Measurements from ENCODE around the gene CREB3L2. TPM values are rescaled to one million over a fixed set of nuclear protein-coding genes. Genes with fewer than 3 reads are reported as not detected.
A peak's percentile ranks its signal among the peaks of the same experiment; 100 is the strongest.

CREB3L2 gene
- total and polyA plus RNA-seq, 2 of the 4 experiments (the other 2 are of a cell fraction) = 42.3 to 57.9 TPM

- Histone ChIP-seq H3K56ac (ENCODE audit: extremely low read depth, insufficient read depth, low read length) (no peak overlapping the region), H4K8ac (ENCODE audit: low read depth in 2 of 2, low read length in 2 of 2) (no peak overlapping the region), H2AK5ac (ENCODE audit: low read depth, low read length) (no peak overlapping the region), H3K9ac (ENCODE audit: low read depth, low read length) (no peak overlapping the region; the same call in 1 of the 2 replicates), H3K4me1 (ENCODE audit: control insufficient read depth, insufficient read depth, low read length) (peaks cover 9% of the 10 kb centered on the region), H3K9me1 (ENCODE audit: insufficient read depth, low read length) (no peaks in the 10 kb centered on the region), H3K27me3 (ENCODE audit: control insufficient read depth, insufficient read depth, low read length) (no peaks in the 10 kb centered on the region), H3K27ac (ENCODE audit: insufficient read depth, low read length) (no peak overlapping the region), H3K14ac (replicated peaks; ENCODE audit: low read depth, low read length) (peak overlapping the region; percentile 12; the same call in 1 of the 2 replicates), H3K79me1 (ENCODE audit: low read depth in 1 of 2, low read length in 2 of 2) (0 out of 4 replicates have a peak, but pooled peaks cover 0 to 3% of the 10 kb centered on the region in 2 experiments), H3K36me3 (ENCODE audit: control insufficient read depth, insufficient read depth, low read length) (no peaks in the 10 kb centered on the region; the same call in 1 of the 2 replicates), H3K4me3 (ENCODE audit: insufficient read depth, low read depth, low read length) (no peak overlapping the region), H3K23ac (ENCODE audit: low read depth, low read length) (no peak overlapping the region), H2BK120ac (ENCODE audit: low read depth, low read length) (peak overlapping the region; percentile 26), H2BK20ac (ENCODE audit: low read depth, low read length) (0 out of 2 replicates have a peak overlapping the region, but pooled peaks have one; percentile 31), H3K9me3 (ENCODE audit: control insufficient read depth, insufficient read depth, low read length) (no peaks in the 10 kb centered on the region), H3K18ac (ENCODE audit: low read depth, low read length) (no peak overlapping the region), H2BK5ac (ENCODE audit: low read depth, low read length, poor library complexity, severe bottlenecking) (no peak overlapping the region), H4K20me1 (ENCODE audit: insufficient read depth, low read length) (no peaks in the 10 kb centered on the region), H4K5ac (ENCODE audit: low read depth, low read length) (no peak overlapping the region), H2AFZ (replicated peaks; ENCODE audit: low read length, poor library complexity) (no peak overlapping the region), H3K4me2 (ENCODE audit: low read depth, low read length) (no peak overlapping the region), H3K4ac (ENCODE audit: low read depth, low read length) (peak overlapping the region; percentile 20; the same call in 1 of the 2 replicates), H4K91ac (ENCODE audit: insufficient read depth, low read depth, low read length) (no peak overlapping the region), H2AK9ac (replicated peaks; ENCODE audit: low read depth, low read length, poor library complexity) (no peak overlapping the region), H2BK15ac (ENCODE audit: low read depth, low read length) (no peak overlapping the region)
- ChIA-PET POLR2A (ENCODE audit: unreplicated experiment) (interaction anchor here (0.6 kb wide), 1 partner anchor 18 kb away, joined by 3 read pairs; no protein-coding TSS in a partner anchor), CTCF (interaction anchor here (0.5 to 1.9 kb wide), 2 partner anchors 169 to 1103 kb away, joined by 4 to 5 read pairs; no protein-coding TSS in a partner anchor)
- no TSS peak for BruUV-seq (replicated peaks)
- ATAC-seq (ENCODE audit: low read depth) = no peak
- intact Hi-C loops (cut with micrococcal nuclease) (no loop called here), dilution Hi-C loops (cut with HindIII; ENCODE audit: low sequenced_read_pairs, unreplicated experiment) (no loop called here), in situ Hi-C loops (cut with MboI; ENCODE audit: low sequenced_read_pairs) (no loop called here)
- no CpG with 5 or more reads among the region's 6 CpGs for WGBS, 2 experiments (ENCODE audit: extremely low coverage in 2 of 2, insufficient read length in 1 of 2)
- no peak for TF ChIP-seq POLR2A (IDR thresholded peaks at IDR 0.05; ENCODE audit: low read depth, low read length)
- no peak for TF ChIP-seq SMC3 (IDR thresholded peaks at IDR 0.05; ENCODE audit: low read depth, low read length)
- no peak for TF ChIP-seq RAD21 (IDR thresholded peaks at IDR 0.05; ENCODE audit: low read length)
- TF ChIP-seq MAFK (IDR thresholded peaks at IDR 0.05; ENCODE audit: low read depth, low read length) = no peak
- TF ChIP-seq MXI1 (IDR thresholded peaks at IDR 0.05; ENCODE audit: borderline replicate concordance, low read depth, low read length) = no peak
- TF ChIP-seq NFE2L2 (IDR thresholded peaks at IDR 0.05; ENCODE audit: low read depth, low read length) = no peak
- no peak for DNase-seq
Measured at GRCh38 chr7:137839903-137840779, 161.7 kb downstream of the CREB3L2 start.
